Activated naive CD8-positive, alpha-beta T cell treated with anti-CD3 and anti-CD28 coated beads, Interleukin-2, amount 10 ng/mL, durations not matched to agents 7 days and 5 days (primary cell): ENCODE results near the gene STEAP4. TPM values are rescaled to one million over a fixed set of nuclear protein-coding genes. Genes with fewer than 3 reads are reported as not detected.
"Not testable (repeated sequence)": the region's sequence is repeated elsewhere in the genome, so short reads cannot be mapped to it uniquely, and the experiment has no call there.

Source experiments
- ATAC-seq: fragments of 150-1000 bp; cut with Tn5 transposase; one replicate; pipeline ENCODE4 v1.10.0; 2021; ENCODE audit warnings: low read depth, moderate library complexity
- POLR2A ChIA-PET: fragments of 350-600 bp; sonication (Branson Sonifier 250); formaldehyde crosslinking; loops from one replicate; lab custom pipeline; 2021; ENCODE audit warnings: antibody characterized with exemption; lab: Charles Lee
- DNase-seq: peaks from one replicate; pipeline ENCODE4 v3.0.0; 2021
- H3K27ac Mint-ChIP-seq: one replicate; pipeline ENCODE4 v1.8.0; 2022; ENCODE audit warnings: mild to moderate bottlenecking, mixed read lengths
- H3K27me3 Mint-ChIP-seq: one replicate; pipeline ENCODE4 v1.8.0; 2022; ENCODE audit warnings: mild to moderate bottlenecking, moderate library complexity, mixed read lengths
- H3K36me3 Mint-ChIP-seq: one replicate; pipeline ENCODE4 v1.8.0; 2021; ENCODE audit warnings: mild to moderate bottlenecking, mixed read lengths
- H3K4me1 Mint-ChIP-seq: one replicate; pipeline ENCODE4 v1.8.0; 2021; ENCODE audit warnings: mixed read lengths
- H3K4me3 Mint-ChIP-seq: one replicate; pipeline ENCODE4 v1.8.0; 2022; ENCODE audit warnings: mild to moderate bottlenecking, moderate library complexity, mixed read lengths
- H3K9me3 Mint-ChIP-seq: one replicate; pipeline ENCODE4 v1.8.0; 2021; ENCODE audit warnings: mixed read lengths
- total RNA-seq, 2 experiments: library from RNA; stranded (reverse); gene quantifications; one replicate each; pipeline ENCODE4 v1.2.3, GENCODE V29; 2021

Gene STEAP4
- total RNA-seq, 2 experiments from 2014 or later, result not detected

DNA sequence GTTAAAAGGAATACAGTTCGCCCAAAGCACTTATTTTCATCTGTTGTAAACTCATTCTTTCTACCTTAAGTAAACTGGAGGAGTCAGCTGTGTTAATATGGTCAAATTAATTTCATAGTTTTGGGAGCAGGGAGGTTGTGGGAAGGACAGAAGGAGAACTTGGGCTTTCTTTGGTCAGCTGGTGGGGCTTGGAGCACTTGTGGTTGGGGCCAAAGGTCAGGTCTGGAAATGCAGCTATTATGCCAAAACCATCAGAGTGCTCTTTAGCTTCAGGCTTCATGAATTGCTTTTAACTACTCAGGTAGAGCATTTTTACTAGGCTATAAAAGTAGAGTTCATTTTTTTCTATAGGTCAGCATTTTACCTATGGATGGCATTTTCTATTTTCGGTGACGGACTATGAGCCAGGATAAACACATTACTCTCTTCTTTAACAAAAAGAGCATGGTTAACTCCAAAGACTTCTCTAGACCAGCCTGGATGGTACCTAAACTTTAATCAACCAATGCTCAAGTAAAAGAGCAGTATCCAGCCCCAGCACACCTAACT lies 30.0 kb downstream of the STEAP4 start:
- Mint-ChIP-seq H3K27ac (no peak overlapping the region), H3K4me3 (no peak overlapping the region), H3K36me3 (no peaks in the 10 kb centered on the region), H3K9me3 (no peaks in the 10 kb centered on the region), H3K4me1 (no peaks in the 10 kb centered on the region), H3K27me3 (peaks cover 2% of the 10 kb centered on the region)
- ATAC-seq, result no peak
- DNase-seq, result no peak
- POLR2A ChIA-PET, result no interaction called here

DNA sequence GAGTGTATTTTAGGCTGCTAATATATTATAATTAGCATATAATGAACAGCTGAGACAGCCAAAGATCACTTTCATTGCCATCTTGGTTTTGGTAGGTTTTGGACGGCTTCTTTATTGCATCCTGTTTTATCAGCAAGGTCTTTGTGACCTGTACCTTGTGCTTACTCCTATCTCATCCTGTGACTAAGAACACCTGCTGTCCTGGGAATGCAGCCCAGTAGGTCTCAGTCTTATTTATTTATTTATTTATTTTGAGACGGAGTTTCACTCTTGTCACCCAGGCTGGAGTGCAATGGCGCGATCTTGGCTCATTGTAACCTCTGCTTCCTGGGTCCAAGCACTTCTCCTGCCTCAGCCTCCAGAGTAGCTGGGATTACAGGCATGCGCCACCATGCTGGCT lies 31.8 kb downstream of the STEAP4 start:
- H3K27ac Mint-ChIP-seq, DNase-seq, H3K36me3 Mint-ChIP-seq, H3K27me3 Mint-ChIP-seq, H3K4me1 Mint-ChIP-seq, ATAC-seq, H3K4me3 Mint-ChIP-seq, POLR2A ChIA-PET, H3K9me3 Mint-ChIP-seq: not testable (repeated sequence)

DNA sequence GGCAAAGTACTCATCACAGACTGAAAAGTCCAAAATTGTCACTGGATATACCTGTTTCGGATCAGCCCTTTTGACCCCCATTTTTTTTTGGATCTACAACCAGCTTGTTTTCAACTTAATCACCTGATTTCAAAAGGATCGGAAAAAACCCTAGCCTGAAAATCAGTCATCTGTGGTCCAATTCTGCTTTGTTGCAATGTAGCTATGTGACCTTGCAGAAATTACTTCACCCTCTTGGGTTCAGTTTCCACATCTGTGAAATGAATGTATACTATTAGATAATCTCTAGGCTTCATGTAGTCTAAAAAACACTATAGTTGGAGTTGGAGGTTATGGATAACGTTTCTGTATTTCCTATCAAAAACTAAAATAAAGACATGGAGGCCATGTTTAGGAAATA lies 37.1 kb downstream of the STEAP4 start:
- Mint-ChIP-seq H3K27ac (no peak overlapping the region), H3K4me1 (no peaks in the 10 kb centered on the region), H3K27me3 (peaks cover 5% of the 10 kb centered on the region), H3K9me3 (no peaks in the 10 kb centered on the region), H3K36me3 (no peaks in the 10 kb centered on the region), H3K4me3 (no peak overlapping the region)
- POLR2A ChIA-PET, result no interaction called here
- ATAC-seq, result no peak
- no peak for DNase-seq

DNA sequence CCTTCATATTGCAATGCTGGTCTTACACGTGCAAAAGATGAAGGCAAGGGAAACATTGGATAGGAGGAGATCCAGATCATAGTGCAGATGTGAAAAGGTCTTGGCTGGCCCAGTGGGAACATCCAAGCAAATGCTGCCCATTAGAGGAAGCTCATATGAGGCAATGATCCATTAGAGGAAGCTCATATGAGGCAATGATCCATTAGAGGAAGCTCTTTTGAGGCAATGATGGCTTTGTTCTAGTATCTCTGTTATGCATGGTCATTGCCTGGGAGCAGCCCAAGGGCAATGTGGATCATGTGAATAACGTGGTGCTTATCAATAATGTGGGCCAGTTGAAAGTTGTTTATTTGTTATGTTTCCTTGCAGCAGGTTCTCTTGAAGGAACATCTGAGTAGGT lies 37.8 kb downstream of the STEAP4 start:
- ATAC-seq, result no peak
- H3K4me1 Mint-ChIP-seq, result no peaks in the 10 kb centered on the region

DNA sequence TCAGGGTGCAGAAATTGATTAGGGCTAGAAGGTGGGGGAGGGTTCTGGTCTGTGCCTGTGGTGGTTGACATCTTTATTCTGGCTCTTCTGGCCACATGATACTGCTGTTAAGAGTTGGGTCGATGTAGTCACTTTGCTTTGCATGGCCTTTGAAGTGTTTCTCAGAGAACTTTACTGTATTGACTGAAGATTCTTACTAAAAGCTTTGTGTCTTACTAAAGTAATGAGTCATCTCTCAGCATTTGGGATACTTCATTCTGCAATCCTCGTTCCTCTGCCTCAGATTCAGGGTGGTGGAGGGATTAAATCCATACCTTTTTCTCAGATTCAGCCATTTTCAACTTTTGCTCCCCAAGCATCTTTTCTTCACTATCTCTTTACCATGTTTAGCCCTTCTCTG lies 38.6 kb downstream of the STEAP4 start:
- H3K36me3 Mint-ChIP-seq, result no peaks in the 10 kb centered on the region
- peaks cover 5% of the 10 kb centered on the region for H3K27me3 Mint-ChIP-seq
- no peak overlapping the region for H3K27ac Mint-ChIP-seq
- ATAC-seq, result no peak
- H3K4me1 Mint-ChIP-seq, result no peaks in the 10 kb centered on the region
- POLR2A ChIA-PET, result no interaction called here
- no peaks in the 10 kb centered on the region for H3K9me3 Mint-ChIP-seq
- DNase-seq, result no peak
- H3K4me3 Mint-ChIP-seq, result no peak overlapping the region

More for the DNA sequence above, 37.8 kb downstream of the STEAP4 start:
- DNase-seq, result no peak
- Mint-ChIP-seq H3K27ac (no peak overlapping the region), H3K4me3 (no peak overlapping the region), H3K27me3 (peaks cover 5% of the 10 kb centered on the region), H3K9me3 (no peaks in the 10 kb centered on the region), H3K36me3 (no peaks in the 10 kb centered on the region)
- POLR2A ChIA-PET, result no interaction called here

DNA sequence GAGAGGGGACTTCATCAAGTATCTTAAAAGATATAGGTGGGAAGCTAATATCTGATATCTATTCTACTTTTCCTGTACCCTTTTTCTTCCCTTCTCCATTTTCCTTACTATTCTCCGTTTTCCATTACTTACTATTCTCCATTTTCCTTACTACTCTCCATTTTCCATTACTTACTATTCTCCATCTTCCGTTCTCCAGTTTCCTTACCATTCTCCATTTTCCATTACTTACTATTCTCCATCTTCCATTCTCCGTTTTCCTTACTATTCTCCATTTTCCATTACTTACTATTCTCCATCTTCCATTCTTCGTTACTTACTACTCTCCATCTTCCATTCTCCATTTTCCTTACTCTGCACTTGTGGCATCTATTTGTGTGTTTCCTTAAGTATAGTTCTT lies 39.3 kb downstream of the STEAP4 start:
- POLR2A ChIA-PET, result no interaction called here
- Mint-ChIP-seq H3K27ac (no peak overlapping the region), H3K4me3 (no peak overlapping the region), H3K27me3 (peaks cover 5% of the 10 kb centered on the region), H3K9me3 (no peaks in the 10 kb centered on the region), H3K36me3 (no peaks in the 10 kb centered on the region), H3K4me1 (no peaks in the 10 kb centered on the region)
- no peak for ATAC-seq
- no peak for DNase-seq

DNA sequence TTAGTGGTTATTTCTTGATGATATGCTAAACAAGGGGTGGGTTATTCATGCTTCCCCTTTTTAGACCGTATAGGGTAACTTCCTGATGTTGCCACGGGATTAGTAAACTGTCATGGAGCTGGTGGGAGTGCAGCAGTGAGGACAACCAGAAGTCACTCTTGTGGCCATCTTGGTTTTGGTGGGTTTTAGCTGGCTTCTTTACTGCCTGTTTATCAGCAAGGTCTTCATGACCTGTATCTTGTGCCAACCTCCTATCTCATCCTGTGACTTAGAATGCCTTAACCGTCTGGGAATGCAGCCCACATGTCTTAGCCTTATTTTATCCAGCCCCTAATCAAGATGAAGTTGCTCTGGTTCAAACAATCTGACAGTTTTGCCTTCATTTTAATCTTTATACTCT lies 41.7 kb downstream of the STEAP4 start:
- H3K4me1 Mint-ChIP-seq, ATAC-seq, POLR2A ChIA-PET, H3K9me3 Mint-ChIP-seq, DNase-seq, H3K27ac Mint-ChIP-seq, H3K27me3 Mint-ChIP-seq, H3K4me3 Mint-ChIP-seq, H3K36me3 Mint-ChIP-seq: not testable (repeated sequence)

DNA sequence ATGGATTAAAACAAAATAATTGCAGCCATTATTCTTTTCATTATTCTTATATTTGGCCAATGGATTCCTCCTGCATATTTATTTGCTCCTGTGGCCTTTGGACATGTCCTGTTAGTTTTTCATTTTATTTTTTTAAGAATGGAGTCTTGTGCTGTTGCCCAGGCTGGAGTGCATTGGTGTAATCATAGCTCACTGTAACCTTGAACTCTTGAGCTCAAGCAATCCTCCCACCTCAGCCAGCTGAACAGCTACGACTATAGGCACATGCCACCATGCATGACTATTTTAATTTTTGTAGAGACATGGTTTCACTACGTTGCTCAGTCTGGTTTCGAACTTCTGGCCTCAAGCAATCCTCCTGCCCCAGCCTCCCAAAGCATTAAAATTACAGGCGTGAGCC lies 44.1 kb downstream of the STEAP4 start:
- DNase-seq (no peak), ATAC-seq (no peak)
- Mint-ChIP-seq H3K9me3 (no peaks in the 10 kb centered on the region), H3K27me3 (peaks cover 2% of the 10 kb centered on the region), H3K36me3 (no peaks in the 10 kb centered on the region), H3K4me3 (no peak overlapping the region), H3K27ac (no peak overlapping the region), H3K4me1 (no peaks in the 10 kb centered on the region)
- POLR2A ChIA-PET, result no interaction called here

DNA sequence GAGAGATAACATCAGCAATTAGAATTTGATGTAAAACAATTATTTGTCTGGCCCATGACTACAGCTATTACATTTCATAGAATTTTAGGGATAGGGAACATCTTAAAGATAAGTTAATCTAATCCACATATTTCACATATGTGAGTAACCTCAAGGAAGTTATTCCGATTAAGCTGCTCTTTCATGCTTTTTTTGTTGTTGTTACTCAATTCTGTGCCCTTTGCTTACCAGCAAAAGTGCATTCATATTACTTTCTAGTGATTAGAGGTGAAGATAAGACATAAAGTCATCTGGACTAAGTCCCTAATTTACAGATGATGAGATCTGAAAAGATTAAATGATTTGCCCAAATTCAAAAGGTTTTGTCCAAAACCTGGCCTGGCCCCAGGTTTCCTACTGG lies 46.0 kb downstream of the STEAP4 start:
- no peak for ATAC-seq
- POLR2A ChIA-PET, result no interaction called here

DNA sequence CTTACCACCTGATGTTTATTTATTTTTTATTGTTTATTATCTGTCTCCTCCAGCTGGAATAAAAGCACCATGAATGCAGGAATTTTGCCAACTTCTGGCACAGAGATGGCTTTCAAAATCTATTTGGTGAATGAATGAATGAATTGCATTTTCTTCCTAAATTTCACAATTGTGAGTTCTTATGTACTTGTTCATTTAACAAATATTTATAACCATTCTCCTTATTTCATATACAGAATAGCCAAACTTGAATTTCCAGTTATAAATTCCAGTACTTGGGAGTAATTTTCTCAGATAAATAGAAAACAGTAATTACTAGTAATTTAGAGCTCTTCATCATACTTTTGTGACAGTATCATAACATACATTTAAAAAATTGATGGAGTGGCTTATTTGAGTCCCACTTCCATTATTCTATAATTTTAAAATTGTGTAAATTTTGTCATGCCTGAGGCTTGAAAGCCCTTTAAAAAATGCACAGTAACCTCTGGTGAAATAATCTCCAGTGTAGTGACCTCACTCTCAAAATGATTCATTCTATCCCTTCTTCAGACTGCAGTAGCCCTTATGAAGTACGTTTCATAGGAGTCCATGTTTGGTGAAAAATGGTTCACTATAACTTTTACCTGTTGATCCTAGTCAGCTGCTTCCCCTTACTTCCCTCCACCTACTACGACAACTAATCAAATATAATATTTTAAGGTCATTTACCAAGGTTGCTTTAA lies 46.9 kb downstream of the STEAP4 start:
- peaks cover 2% of the 10 kb centered on the region for H3K9me3 Mint-ChIP-seq
- no peaks in the 10 kb centered on the region for H3K36me3 Mint-ChIP-seq
- peaks cover 2% of the 10 kb centered on the region for H3K27me3 Mint-ChIP-seq
- no peak overlapping the region for H3K27ac Mint-ChIP-seq
- H3K4me1 Mint-ChIP-seq, result no peaks in the 10 kb centered on the region
- POLR2A ChIA-PET, result no interaction called here
- H3K4me3 Mint-ChIP-seq, result no peak overlapping the region
- no peak for ATAC-seq
- DNase-seq, result no peak

More for the DNA sequence above, 46.0 kb downstream of the STEAP4 start:
- H3K27me3 Mint-ChIP-seq, result peaks cover 2% of the 10 kb centered on the region
- H3K27ac Mint-ChIP-seq, result no peak overlapping the region
- peaks cover 2% of the 10 kb centered on the region for H3K9me3 Mint-ChIP-seq
- no peaks in the 10 kb centered on the region for H3K4me1 Mint-ChIP-seq
- DNase-seq, result no peak
- no peak overlapping the region for H3K4me3 Mint-ChIP-seq
- no peaks in the 10 kb centered on the region for H3K36me3 Mint-ChIP-seq

DNA sequence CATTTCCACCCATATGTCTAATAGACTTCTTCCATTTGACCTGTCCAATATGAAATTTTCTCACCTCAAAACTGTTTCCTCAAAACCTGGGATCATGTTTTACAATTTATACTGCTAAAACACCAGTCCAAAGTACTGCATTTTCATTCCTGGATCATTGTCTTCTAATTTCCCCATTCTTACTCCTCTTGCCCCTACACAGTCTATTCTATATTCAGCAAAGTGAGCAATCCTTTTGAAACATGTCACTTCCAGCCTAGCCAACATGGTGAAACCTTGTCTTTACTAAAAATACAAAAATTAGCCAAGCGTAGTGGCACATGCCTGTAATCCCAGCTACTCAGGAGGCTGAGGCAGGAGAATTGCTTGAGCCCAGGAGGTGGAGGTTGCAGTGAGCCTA lies 48.4 kb downstream of the STEAP4 start:
- H3K9me3 Mint-ChIP-seq, H3K27me3 Mint-ChIP-seq, POLR2A ChIA-PET, H3K27ac Mint-ChIP-seq, H3K4me1 Mint-ChIP-seq, ATAC-seq, DNase-seq, H3K36me3 Mint-ChIP-seq, H3K4me3 Mint-ChIP-seq: not testable (repeated sequence)

DNA sequence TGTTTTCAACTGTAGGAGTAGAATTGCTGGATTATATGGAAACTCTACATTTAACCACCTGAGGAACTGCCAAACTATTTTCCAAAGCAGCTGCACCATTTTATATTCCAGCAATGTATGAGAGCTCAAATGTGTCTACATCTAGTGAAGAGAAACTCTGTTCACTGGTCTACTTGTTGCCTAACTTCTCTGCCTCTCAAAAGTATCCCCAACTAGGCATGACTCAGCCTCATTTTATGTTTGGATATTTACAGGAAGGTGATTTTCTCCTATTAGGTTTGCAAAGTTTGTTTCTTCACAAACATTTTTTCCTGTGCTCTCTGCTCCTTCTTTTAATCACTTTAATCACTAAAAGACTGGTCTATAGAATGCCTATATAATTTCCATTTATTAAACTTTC lies 49.8 kb downstream of the STEAP4 start:
- H3K9me3 Mint-ChIP-seq, result peaks cover 8% of the 10 kb centered on the region
- no peaks in the 10 kb centered on the region for H3K4me1 Mint-ChIP-seq
- no peak for ATAC-seq
- H3K27ac Mint-ChIP-seq, result no peak overlapping the region
- DNase-seq, result no peak
- no peak overlapping the region for H3K4me3 Mint-ChIP-seq
- POLR2A ChIA-PET, result no interaction called here
- H3K27me3 Mint-ChIP-seq, result peaks cover 4% of the 10 kb centered on the region
- H3K36me3 Mint-ChIP-seq, result no peaks in the 10 kb centered on the region

DNA sequence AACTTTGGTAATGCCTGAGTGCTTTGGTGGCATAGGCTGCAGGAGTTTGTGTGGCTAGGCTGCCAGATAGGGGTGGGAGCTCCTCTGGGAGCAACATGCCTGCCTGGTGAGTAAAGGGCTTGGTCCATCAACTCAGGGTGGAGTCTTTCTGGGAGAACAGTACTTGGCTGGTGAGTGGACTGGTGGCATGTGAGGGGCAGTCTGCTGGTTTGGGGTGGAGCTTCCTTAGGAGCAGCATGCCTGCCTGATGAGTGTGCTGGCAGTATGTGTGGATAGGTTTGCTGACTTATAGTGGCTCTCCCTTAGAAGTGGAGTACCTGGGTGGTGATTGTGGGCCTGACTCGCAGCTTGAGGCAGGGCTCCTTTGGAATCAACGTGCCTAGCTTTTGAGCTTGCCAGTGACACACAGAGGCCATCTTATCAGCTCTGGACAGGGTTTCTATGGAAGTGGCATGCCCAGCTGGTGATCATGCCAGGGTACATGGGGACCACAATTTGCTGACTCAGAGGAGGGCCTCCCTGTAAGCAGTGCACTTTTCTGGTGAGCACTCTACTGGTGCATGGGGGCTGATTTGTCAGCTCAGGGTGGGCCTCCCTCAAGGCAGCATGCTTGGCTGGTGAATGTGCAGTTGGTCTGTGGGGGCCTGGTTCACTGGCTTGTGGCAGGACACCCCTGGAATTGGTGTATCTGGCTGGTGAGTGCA lies 51.8 kb downstream of the STEAP4 start:
- no peak for ATAC-seq
- Mint-ChIP-seq H3K4me3 (no peak overlapping the region), H3K27ac (peak overlapping the region; percentile 11), H3K36me3 (no peaks in the 10 kb centered on the region), H3K4me1 (no peaks in the 10 kb centered on the region), H3K27me3 (peaks cover 4% of the 10 kb centered on the region), H3K9me3 (peaks cover 8% of the 10 kb centered on the region)
- no peak for DNase-seq
- POLR2A ChIA-PET, result no interaction called here

DNA sequence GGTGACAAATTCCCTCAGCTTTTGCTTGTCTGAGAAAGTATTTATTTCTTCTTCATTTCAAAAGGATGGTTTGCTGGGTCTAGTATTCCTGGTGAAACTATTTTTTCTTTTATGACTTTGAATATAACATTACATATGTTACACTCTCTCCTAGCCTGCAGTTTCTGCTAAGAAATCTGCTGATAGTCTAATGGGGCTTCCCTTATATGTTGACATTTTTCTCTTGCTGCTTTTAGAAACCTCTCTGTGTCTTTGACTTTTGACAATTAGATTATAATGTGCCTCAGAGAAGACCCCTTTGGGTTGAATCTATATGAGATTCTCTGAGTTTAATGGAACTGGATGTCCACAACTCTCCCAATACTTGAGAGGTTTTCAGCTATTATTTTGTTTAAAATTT lies 53.1 kb downstream of the STEAP4 start:
- no peak for DNase-seq
- Mint-ChIP-seq H3K27ac (no peak overlapping the region), H3K4me1 (no peaks in the 10 kb centered on the region), H3K9me3 (peaks cover 8% of the 10 kb centered on the region), H3K27me3 (peaks cover 4% of the 10 kb centered on the region), H3K4me3 (no peak overlapping the region), H3K36me3 (no peaks in the 10 kb centered on the region)
- no peak for ATAC-seq
- POLR2A ChIA-PET, result no interaction called here
